C4-2B (cell line): ENCODE measurements around the gene SOX11.

Source experiments
- CTCF ChIP-seq: fragments of 450-650 bp; conservative IDR thresholded peaks from 2 replicates; pipeline ENCODE4 v1.5.1; 2017; ENCODE audit warnings: mild to moderate bottlenecking
- ZFX ChIP-seq: fragments of 450-650 bp; IDR thresholded peaks from 2 replicates; pipeline ENCODE4 v1.6.1; 2017

GRCh38 chr2:5673145-5674025 is 18.8 kb upstream of the SOX11 start:
- TF ChIP-seq CTCF, result no peak
- no peak for TF ChIP-seq ZFX
